Measurements from ENCODE around the gene WNK3. TPM values are rescaled to one million over a fixed set of nuclear protein-coding genes. Genes with fewer than 3 reads are reported as not detected.

Gene WNK3
- total and polyA plus RNA-seq, 2 donors (not counting 3 experiments of a cell fraction or from before 2014, with no cell fraction given), result 0.30 to 2.7 TPM

- FAIRE-seq, result no peak
- CTCF ChIA-PET, result no interaction called here
- intact Hi-C loops (cut with micrococcal nuclease), result no loop called here
These were observed 120.8 kb downstream of the WNK3 start for GRCh38 chrX:54237014-54237413.

More at GRCh38 chrX:54237014-54237413, 120.8 kb downstream of the WNK3 start:
- Histone ChIP-seq H2AFZ (ENCODE audit: low read depth, low read length) (no peak overlapping the region), H3K27me3 (ENCODE audit: control insufficient read depth in 2 of 2, insufficient read depth in 2 of 2, low read length in 2 of 2) (no peaks in the 10 kb centered on the region), H4K20me1 (replicated peaks; ENCODE audit: control insufficient read depth, extremely low read depth, insufficient read depth, low read length) (no peaks in the 10 kb centered on the region), H3K4me3 (replicated peaks in 1 of 3; ENCODE audit: insufficient read depth in 1 of 3, low read depth in 1 of 3, low read length in 3 of 3) (no peak overlapping the region), H3K9me3 (replicated peaks; ENCODE audit: control insufficient read depth, insufficient read depth, low read length) (no peaks in the 10 kb centered on the region), H3K36me3 (ENCODE audit: control insufficient read depth in 2 of 2, extremely low read depth in 1 of 2, insufficient read depth in 2 of 2, low read length in 2 of 2) (no peaks in the 10 kb centered on the region), H3K4me2 (ENCODE audit: insufficient read depth, low read length) (no peak overlapping the region), H3K79me2 (ENCODE audit: control insufficient read depth, insufficient read depth, low read length) (no peaks in the 10 kb centered on the region), H3K4me1 (ENCODE audit: control insufficient read depth, extremely low read depth, insufficient read depth, low read length) (no peaks in the 10 kb centered on the region), H3K27ac (ENCODE audit: insufficient read depth, low read depth, low read length) (no peak overlapping the region), H3K9me1 (replicated peaks; ENCODE audit: control insufficient read depth, extremely low read depth, insufficient read depth, low read length) (no peaks in the 10 kb centered on the region), H3K9ac (replicated peaks; ENCODE audit: extremely low read depth, insufficient read depth, low read length) (no peak overlapping the region)
- no peak for DNase-seq (ENCODE audit: low read depth, low spot score)
- BruUV-seq (replicated peaks), result no TSS peak
- POLR2A ChIA-PET, result no interaction called here
- TF ChIP-seq CTCF (IDR thresholded peaks at IDR 0.05; ENCODE audit: extremely low read depth in 1 of 2, insufficient read depth in 1 of 2, low read depth in 1 of 2, low read length in 2 of 2) (no peak), FOS (IDR thresholded peaks at IDR 0.05; ENCODE audit: borderline replicate concordance, insufficient read depth, low read length) (no peak), GATA2 (IDR thresholded peaks at IDR 0.05; ENCODE audit: insufficient read depth, insufficient read length, low read depth, low read length) (no peak), POLR2A (IDR thresholded peaks at IDR 0.05; ENCODE audit: low read depth, low read length) (no peak), JUN (IDR thresholded peaks at IDR 0.05; ENCODE audit: borderline replicate concordance, insufficient read depth, insufficient read length, low read depth) (no peak), MAX (IDR thresholded peaks at IDR 0.05; ENCODE audit: insufficient read depth, insufficient read length) (no peak), POLR2AphosphoS5 (IDR thresholded peaks at IDR 0.05; ENCODE audit: insufficient read depth, low read depth, low read length) (no peak), EZH2 (IDR thresholded peaks at IDR 0.05; ENCODE audit: borderline replicate concordance, low read depth, low read length, severe bottlenecking) (no peak), MYC (IDR thresholded peaks at IDR 0.05; ENCODE audit: low read depth, low read length) (no peak)
- dilution Hi-C loops (cut with MboI; ENCODE audit: extremely low pct_ligation_motif_present, low sequenced_read_pairs), result no loop called here
